IMR-90 (cell line): ENCODE data around the gene DOCK7. TPM values are rescaled to one million over a fixed set of nuclear protein-coding genes. Genes with fewer than 3 reads are reported as not detected.

Experiments
- ATAC-seq: fragments of 200-7000 bp; cut with Tn5 transposase; 2 replicates; pipeline ENCODE4 v1.9.1; 2020; ENCODE audit warnings: low read depth, mild to moderate bottlenecking, moderate library complexity
- BruUV-seq: library from RNA; stranded (reverse); fragments of 400-500 nt; replicated peaks from 2 replicates; lab custom pipeline; 2021; lab: Mats Ljungman, UMichigan
- CTCF ChIA-PET: fragments of 300-600 bp; formaldehyde crosslinking; extraction: SDS; loops from one replicate; lab custom pipeline; 2021; ENCODE audit warnings: antibody characterized with exemption; lab: Yijun Ruan, JAX
- POLR2A ChIA-PET: fragments of 300-600 bp; sonication (Branson Sonifier 250); formaldehyde crosslinking; loops from one replicate; lab custom pipeline; 2022; ENCODE audit warnings: antibody characterized with exemption; ENCODE audit not compliant: unreplicated experiment; lab: Charles Lee
- DNase-seq: peaks from one replicate; pipeline ENCODE4 v3.0.0; 2013
- H2AFZ ChIP-seq: replicated peaks from 2 replicates; pipeline ENCODE3; 2013; ENCODE audit warnings: low read length, mild to moderate bottlenecking; ENCODE audit not compliant: poor library complexity
- H2AK5ac ChIP-seq: 2 replicates; pipeline ENCODE4 v1.6.1; 2013; ENCODE audit warnings: low read depth, low read length, inconsistent platforms
- H2AK9ac ChIP-seq: replicated peaks from 2 replicates; pipeline ENCODE3; 2013; ENCODE audit warnings: mild to moderate bottlenecking, low read depth, low read length, moderate library complexity; ENCODE audit not compliant: poor library complexity
- H2BK120ac ChIP-seq: 2 replicates; pipeline ENCODE4 v1.6.1; 2013; ENCODE audit warnings: low read depth, low read length, inconsistent platforms
- H2BK15ac ChIP-seq: 3 replicates; pipeline ENCODE4 v1.6.1; 2013; ENCODE audit warnings: low read depth, low read length, inconsistent platforms
- H2BK20ac ChIP-seq: 2 replicates; pipeline ENCODE4 v1.6.1; 2013; ENCODE audit warnings: low read depth, mild to moderate bottlenecking, inconsistent platforms, low read length, moderate library complexity
- H2BK5ac ChIP-seq: 2 replicates; pipeline ENCODE4 v1.6.1; 2013; ENCODE audit warnings: mild to moderate bottlenecking, low read depth, low read length, inconsistent platforms; ENCODE audit not compliant: poor library complexity, severe bottlenecking
- H3K14ac ChIP-seq: replicated peaks from 2 replicates; pipeline ENCODE4 v1.6.1; 2013; ENCODE audit warnings: low read depth, low read length, inconsistent platforms
- H3K18ac ChIP-seq: 2 replicates; pipeline ENCODE4 v1.6.1; 2013; ENCODE audit warnings: low read depth, low read length, control low read depth
- H3K23ac ChIP-seq: 2 replicates; pipeline ENCODE4 v1.6.1; 2013; ENCODE audit warnings: low read depth, low read length, inconsistent platforms
- H3K27ac ChIP-seq: 2 replicates; pipeline ENCODE4 v1.5.1; 2013; ENCODE audit warnings: mild to moderate bottlenecking, control low read depth, low read length; ENCODE audit not compliant: insufficient read depth
- H3K27me3 ChIP-seq: 2 replicates; pipeline ENCODE4 v1.6.1; 2013; ENCODE audit warnings: low read length; ENCODE audit not compliant: control insufficient read depth, insufficient read depth
- H3K36me3 ChIP-seq: 2 replicates; pipeline ENCODE4 v1.6.1; 2013; ENCODE audit warnings: low read length, mixed read lengths; ENCODE audit not compliant: control insufficient read depth, insufficient read depth
- H3K4ac ChIP-seq: 2 replicates; pipeline ENCODE4 v1.6.1; 2013; ENCODE audit warnings: low read depth, low read length, inconsistent platforms
- H3K4me1 ChIP-seq: 2 replicates; pipeline ENCODE4 v1.6.1; 2013; ENCODE audit warnings: low read length, mixed read lengths; ENCODE audit not compliant: control insufficient read depth, insufficient read depth
- H3K4me2 ChIP-seq: 2 replicates; pipeline ENCODE4 v1.6.1; 2013; ENCODE audit warnings: low read depth, mild to moderate bottlenecking, control low read depth, low read length, moderate library complexity
- H3K4me3 ChIP-seq: 2 replicates; pipeline ENCODE4 v1.5.1; 2013; ENCODE audit warnings: low read depth, mild to moderate bottlenecking, control low read depth, low read length, moderate library complexity; ENCODE audit not compliant: insufficient read depth
- H3K56ac ChIP-seq: 2 replicates; pipeline ENCODE4 v1.6.1; 2013; ENCODE audit warnings: low read length, inconsistent platforms; ENCODE audit not compliant: insufficient read depth; ENCODE audit errors: extremely low read depth
- H3K79me1 ChIP-seq, 2 experiments: 2 replicates each; pipeline ENCODE4 v1.6.1; 2013; ENCODE audit warnings: low read length in 2 of 2, inconsistent platforms in 1 of 2, low read depth in 1 of 2
- H3K9ac ChIP-seq: 2 replicates; pipeline ENCODE4 v1.6.1; 2013; ENCODE audit warnings: low read depth, low read length, control low read depth
- H3K9me1 ChIP-seq: 2 replicates; pipeline ENCODE4 v1.6.1; 2013; ENCODE audit warnings: low read length, inconsistent platforms; ENCODE audit not compliant: insufficient read depth
- H3K9me3 ChIP-seq: 2 replicates; pipeline ENCODE4 v1.6.1; 2013; ENCODE audit warnings: low read length; ENCODE audit not compliant: control insufficient read depth, insufficient read depth
- H4K20me1 ChIP-seq: 2 replicates; pipeline ENCODE4 v1.6.1; 2013; ENCODE audit warnings: low read length, inconsistent platforms; ENCODE audit not compliant: insufficient read depth
- H4K5ac ChIP-seq: 2 replicates; pipeline ENCODE4 v1.6.1; 2013; ENCODE audit warnings: mild to moderate bottlenecking, low read depth, low read length, control low read depth
- H4K8ac ChIP-seq, 2 experiments: 2 replicates each; pipeline ENCODE4 v1.6.1; 2013; ENCODE audit warnings: low read depth in 2 of 2, low read length in 2 of 2, control low read depth in 1 of 2, inconsistent platforms in 1 of 2
- H4K91ac ChIP-seq: 2 replicates; pipeline ENCODE4 v1.6.1; 2013; ENCODE audit warnings: low read depth, low read length, inconsistent platforms; ENCODE audit not compliant: insufficient read depth
- BHLHE40 ChIP-seq: fragments of 150-350 bp; IDR thresholded peaks from 2 replicates; pipeline ENCODE4 v1.6.1; 2016; ENCODE audit warnings: mild to moderate bottlenecking, low read depth, low read length
- MAFK ChIP-seq: IDR thresholded peaks from 2 replicates; pipeline ENCODE4 v1.6.1; 2012; ENCODE audit warnings: low read depth, low read length, improper control_type of control experiment
- MXI1 ChIP-seq: IDR thresholded peaks from 2 replicates; pipeline ENCODE4 v1.6.1; 2012; ENCODE audit warnings: low read depth, mild to moderate bottlenecking, low read length, moderate library complexity, borderline replicate concordance
- POLR2A ChIP-seq: IDR thresholded peaks from 2 replicates; pipeline ENCODE4 v1.6.1; 2012; ENCODE audit warnings: mild to moderate bottlenecking, low read depth, low read length
- WGBS, 2 experiments: methylation state at CpG; one replicate each; pipeline versions ENCODE4 v1.1.5 to v1.1.7; 2013; ENCODE audit warnings: missing lambda C conversion rate in 2 of 2; ENCODE audit not compliant: insufficient read length in 1 of 2; ENCODE audit errors: extremely low coverage in 2 of 2; 5-methylcytosine and 5-hydroxymethylcytosine counted together
- dilution Hi-C: fragments of 300-500 bp; cut with HindIII; formaldehyde crosslinking; loops from one replicate; pipeline ENCODE4 v1.14.3; 2018; ENCODE audit warnings: low sequenced_read_pairs; ENCODE audit not compliant: unreplicated experiment
- in situ Hi-C: fragments of 300-500 bp; cut with MboI; formaldehyde crosslinking; loops from 3 replicates; pipeline ENCODE4 v1.14.3; 2019; ENCODE audit warnings: low sequenced_read_pairs, inconsistent platforms, mixed read lengths
- intact Hi-C: fragments of 100-400 bp; cut with micrococcal nuclease; formaldehyde crosslinking; loops from 2 replicates; pipeline ENCODE4 v1.10.0; 2022
- polyA plus RNA-seq, 3 experiments: library from polyadenylated mRNA; depleted of rRNA; stranded (reverse); fragments of >200 nt; gene quantifications; 2 replicates each; pipeline ENCODE4 v1.2.3, GENCODE V29; 2012; ENCODE audit warnings: low replicate concordance in 1 of 3
- total RNA-seq: library from RNA; depleted of rRNA; stranded (reverse); fragments of >200 nt; gene quantifications from 2 replicates; pipeline ENCODE4 v1.2.3, GENCODE V29; 2012
- TF ChIP-seq, protein P1 (sequence below): fragments of 150-350 bp; IDR thresholded peaks from 2 replicates; pipeline ENCODE4 v1.6.1; 2016; ENCODE audit warnings: low read depth, mild to moderate bottlenecking, low read length, moderate library complexity, borderline replicate concordance
- TF ChIP-seq, protein P2 (sequence below): fragments of 150-350 bp; IDR thresholded peaks from 2 replicates; pipeline ENCODE4 v1.6.1; 2017; ENCODE audit warnings: mild to moderate bottlenecking, antibody characterized with exemption, low read length, low read depth

Gene DOCK7
- total and polyA plus RNA-seq, 2 of the 4 experiments (the other 2 are of a cell fraction) = 38.0 to 97.7 TPM

DNA sequence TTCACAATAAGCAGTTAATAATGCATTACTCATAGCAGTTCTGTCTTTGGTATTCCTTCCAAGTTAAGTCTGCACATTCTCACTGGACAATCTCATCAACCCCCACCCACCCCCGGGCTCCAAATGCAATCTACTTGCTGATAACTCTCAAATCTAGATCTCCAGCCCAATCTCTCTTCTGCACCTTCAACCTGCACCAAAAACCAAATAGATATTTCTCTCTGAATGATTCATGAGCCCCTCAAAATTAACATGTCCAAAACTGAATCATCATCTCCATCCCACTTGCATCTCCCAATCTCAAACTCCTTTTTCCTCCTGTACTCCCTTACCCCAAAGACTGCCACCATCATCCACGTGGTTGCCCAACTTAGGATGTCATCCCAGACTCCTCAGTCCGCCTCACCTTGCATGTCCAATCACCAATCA is 2.7 kb downstream of the DOCK7 start:
- BruUV-seq = no TSS peak
- in situ Hi-C loops (no loop called here), dilution Hi-C loops (no loop called here), intact Hi-C loops (loop anchor here (5.0 kb wide), 2 partner anchors 153 to 178 kb away; no protein-coding TSS in a partner anchor)
- Histone ChIP-seq H2AFZ (no peak overlapping the region), H4K91ac (no peak overlapping the region), H2BK20ac (no peak overlapping the region), H2AK9ac (no peak overlapping the region), H4K8ac (0 out of 4 replicates have a peak overlapping the region, but pooled peaks of 1 of the 2 experiments have one; percentile 24), H2BK5ac (peak overlapping the region; percentile 64), H3K27me3 (no peaks in the 10 kb centered on the region), H3K4me3 (no peak overlapping the region), H3K27ac (no peak overlapping the region), H2BK15ac (0 out of 3 replicates have a peak overlapping the region, but pooled peaks have one; percentile 12), H3K14ac (peak overlapping the region; percentile 68; the same call in 1 of the 2 replicates), H3K9me1 (peaks cover 8% of the 10 kb centered on the region), H3K79me1 (peaks cover 9 to 43% of the 10 kb centered on the region in 2 experiments), H3K23ac (peak overlapping the region; percentile 68), H3K4ac (peak overlapping the region; percentile 68; the same call in 1 of the 2 replicates), H3K9me3 (no peaks in the 10 kb centered on the region), H2BK120ac (no peak overlapping the region), H3K4me2 (peak overlapping the region; percentile 55), H4K5ac (no peak overlapping the region), H3K56ac (no peak overlapping the region), H3K18ac (no peak overlapping the region), H2AK5ac (peak overlapping the region; percentile 93; the same call in 1 of the 2 replicates), H3K9ac (no peak overlapping the region), H4K20me1 (peaks cover 22% of the 10 kb centered on the region), H3K4me1 (peaks cover 12% of the 10 kb centered on the region), H3K36me3 (no peaks in the 10 kb centered on the region)
- WGBS, 2 experiments = no CpG with 5 or more reads among the region's 3 CpGs
- POLR2A ChIA-PET = no interaction called here
- TF ChIP-seq MAFK = no peak
- no peak for TF ChIP-seq BHLHE40
- TF ChIP-seq, protein P1, sequence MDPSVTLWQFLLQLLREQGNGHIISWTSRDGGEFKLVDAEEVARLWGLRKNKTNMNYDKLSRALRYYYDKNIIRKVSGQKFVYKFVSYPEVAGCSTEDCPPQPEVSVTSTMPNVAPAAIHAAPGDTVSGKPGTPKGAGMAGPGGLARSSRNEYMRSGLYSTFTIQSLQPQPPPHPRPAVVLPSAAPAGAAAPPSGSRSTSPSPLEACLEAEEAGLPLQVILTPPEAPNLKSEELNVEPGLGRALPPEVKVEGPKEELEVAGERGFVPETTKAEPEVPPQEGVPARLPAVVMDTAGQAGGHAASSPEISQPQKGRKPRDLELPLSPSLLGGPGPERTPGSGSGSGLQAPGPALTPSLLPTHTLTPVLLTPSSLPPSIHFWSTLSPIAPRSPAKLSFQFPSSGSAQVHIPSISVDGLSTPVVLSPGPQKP = no peak
- TF ChIP-seq, protein P2, sequence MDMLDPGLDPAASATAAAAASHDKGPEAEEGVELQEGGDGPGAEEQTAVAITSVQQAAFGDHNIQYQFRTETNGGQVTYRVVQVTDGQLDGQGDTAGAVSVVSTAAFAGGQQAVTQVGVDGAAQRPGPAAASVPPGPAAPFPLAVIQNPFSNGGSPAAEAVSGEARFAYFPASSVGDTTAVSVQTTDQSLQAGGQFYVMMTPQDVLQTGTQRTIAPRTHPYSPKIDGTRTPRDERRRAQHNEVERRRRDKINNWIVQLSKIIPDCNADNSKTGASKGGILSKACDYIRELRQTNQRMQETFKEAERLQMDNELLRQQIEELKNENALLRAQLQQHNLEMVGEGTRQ = no peak
- TF ChIP-seq POLR2A = no peak
- no peak for TF ChIP-seq MXI1
- DNase-seq = peak; percentile 41
- no peak for ATAC-seq
- CTCF ChIA-PET = no interaction called here
